Brain microvascular endothelial cell (primary cell): ENCODE measurements around the gene MYO10.

Experiments used
- DNase-seq: peaks from one replicate; pipeline ENCODE4 v3.0.0-alpha.2; 2020
- H3K27ac ChIP-seq: fragments of 250-450 bp; sonication (Bioruptor Pico); 2 replicates; pipeline ENCODE4 v1.5.1; 2020; ENCODE audit warnings: mild to moderate bottlenecking, moderate library complexity
- H3K27me3 ChIP-seq: fragments of 250-450 bp; sonication (Bioruptor Pico); replicated peaks from 2 replicates; pipeline ENCODE4 v1.5.1; 2020; ENCODE audit warnings: mild to moderate bottlenecking
- H3K36me3 ChIP-seq: fragments of 250-450 bp; sonication (Bioruptor Pico); replicated peaks from 2 replicates; pipeline ENCODE4 v1.5.1; 2020; ENCODE audit warnings: mild to moderate bottlenecking
- H3K4me3 ChIP-seq: 2 replicates; pipeline ENCODE4 v1.5.1; 2011; ENCODE audit warnings: low read depth, mild to moderate bottlenecking, control low read depth, low read length, moderate library complexity
- in situ Hi-C: cut with HindIII; loops from 2 replicates; pipeline ENCODE4 v1.10.0; 2017; ENCODE audit warnings: low sequenced_read_pairs, low pct_ligation_motif_present
- TF ChIP-seq, protein P1 (sequence below): IDR thresholded peaks from 2 replicates; pipeline ENCODE4 v1.5.1; 2011; ENCODE audit warnings: low read depth, mild to moderate bottlenecking, moderate library complexity, low read length, control low read depth, inconsistent platforms; ENCODE audit errors: missing control alignments

MYO10 gene

DNA sequence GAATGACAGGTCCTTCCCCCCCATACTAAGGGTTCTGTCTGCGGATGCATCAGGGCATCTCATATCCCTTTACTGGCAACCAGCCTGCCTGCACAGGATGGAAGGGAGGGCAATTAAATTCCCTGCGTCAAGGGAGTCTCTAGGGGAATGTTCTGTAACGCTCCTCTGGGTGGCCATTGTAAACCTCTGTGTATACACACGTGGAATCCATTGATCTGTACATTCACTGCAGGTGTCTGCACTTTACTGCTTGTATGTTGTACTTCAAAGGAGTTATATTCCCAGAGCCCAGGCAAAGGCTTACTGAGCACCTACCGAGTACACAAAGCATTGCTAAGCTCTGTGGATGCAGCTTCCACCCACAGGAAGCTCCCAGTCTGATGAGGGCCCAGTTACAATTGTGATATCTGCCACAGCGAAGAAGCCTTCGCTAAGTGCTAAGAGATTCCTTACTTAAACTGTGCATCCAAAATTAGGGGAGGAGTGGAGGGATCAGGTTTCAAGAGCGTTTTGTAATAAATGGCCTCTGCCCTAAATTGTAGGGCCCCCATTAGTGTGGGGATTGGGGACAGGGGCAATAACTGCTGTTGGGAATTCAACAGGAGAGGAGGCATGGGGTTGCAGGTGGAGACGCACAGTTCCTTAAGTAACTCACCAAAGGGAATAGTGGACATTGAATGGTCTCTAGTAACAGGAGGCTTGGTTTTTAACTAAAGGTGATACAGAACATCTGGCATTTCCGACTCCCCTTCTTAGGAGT lies 317.8 kb downstream of the MYO10 start:
- no peak overlapping the region for H3K27ac ChIP-seq
- in situ Hi-C loops: no loop called here

DNA sequence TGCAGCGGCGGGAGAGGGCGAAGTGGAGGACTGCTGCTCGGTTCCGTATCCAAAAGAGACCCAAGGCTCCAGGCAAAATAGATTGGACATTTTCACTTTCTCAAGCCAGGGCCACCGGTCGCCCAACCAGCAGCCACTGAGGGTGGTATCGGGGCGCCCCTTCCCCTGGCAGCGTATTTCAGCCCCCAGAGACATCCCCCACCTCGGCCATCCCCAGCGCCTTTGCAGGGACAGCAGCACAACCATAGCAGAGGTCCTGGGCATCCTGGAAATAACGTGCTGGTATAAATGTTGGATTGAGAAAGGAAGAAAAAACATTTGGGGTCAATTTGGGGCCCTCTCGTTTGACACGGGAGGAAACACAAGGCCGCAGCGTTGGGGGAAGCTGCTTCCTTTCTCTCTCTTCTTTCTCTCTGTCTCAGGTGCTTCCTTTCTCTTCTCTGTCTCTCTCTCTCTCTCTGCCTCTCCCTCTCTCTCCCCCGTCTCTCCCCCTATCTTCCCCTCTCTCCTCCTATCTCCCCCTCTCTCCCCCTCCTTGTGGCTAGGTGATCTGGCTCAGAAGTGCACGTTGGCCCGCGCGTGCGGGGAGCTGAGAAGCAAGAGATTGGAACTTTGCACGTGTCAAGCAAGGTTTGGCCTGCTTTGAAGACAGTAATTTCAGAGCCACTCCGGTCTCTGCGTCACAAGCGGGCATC lies 318.7 kb downstream of the MYO10 start:
- no peaks in the 10 kb centered on the region for H3K36me3 ChIP-seq
- TF ChIP-seq, protein P1, sequence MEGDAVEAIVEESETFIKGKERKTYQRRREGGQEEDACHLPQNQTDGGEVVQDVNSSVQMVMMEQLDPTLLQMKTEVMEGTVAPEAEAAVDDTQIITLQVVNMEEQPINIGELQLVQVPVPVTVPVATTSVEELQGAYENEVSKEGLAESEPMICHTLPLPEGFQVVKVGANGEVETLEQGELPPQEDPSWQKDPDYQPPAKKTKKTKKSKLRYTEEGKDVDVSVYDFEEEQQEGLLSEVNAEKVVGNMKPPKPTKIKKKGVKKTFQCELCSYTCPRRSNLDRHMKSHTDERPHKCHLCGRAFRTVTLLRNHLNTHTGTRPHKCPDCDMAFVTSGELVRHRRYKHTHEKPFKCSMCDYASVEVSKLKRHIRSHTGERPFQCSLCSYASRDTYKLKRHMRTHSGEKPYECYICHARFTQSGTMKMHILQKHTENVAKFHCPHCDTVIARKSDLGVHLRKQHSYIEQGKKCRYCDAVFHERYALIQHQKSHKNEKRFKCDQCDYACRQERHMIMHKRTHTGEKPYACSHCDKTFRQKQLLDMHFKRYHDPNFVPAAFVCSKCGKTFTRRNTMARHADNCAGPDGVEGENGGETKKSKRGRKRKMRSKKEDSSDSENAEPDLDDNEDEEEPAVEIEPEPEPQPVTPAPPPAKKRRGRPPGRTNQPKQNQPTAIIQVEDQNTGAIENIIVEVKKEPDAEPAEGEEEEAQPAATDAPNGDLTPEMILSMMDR: no peak
- no peak for DNase-seq
- peaks cover 32% of the 10 kb centered on the region for H3K27me3 ChIP-seq
- peak overlapping the region; percentile 51 for H3K4me3 ChIP-seq
- H3K27ac ChIP-seq: no peak overlapping the region
- in situ Hi-C loops: no loop called here

More for the DNA sequence above, 317.8 kb downstream of the MYO10 start:
- H3K4me3 ChIP-seq: no peak overlapping the region
- H3K36me3 ChIP-seq: no peaks in the 10 kb centered on the region
- TF ChIP-seq, protein P1: no peak
- peaks cover 30% of the 10 kb centered on the region for H3K27me3 ChIP-seq
- no peak for DNase-seq

DNA sequence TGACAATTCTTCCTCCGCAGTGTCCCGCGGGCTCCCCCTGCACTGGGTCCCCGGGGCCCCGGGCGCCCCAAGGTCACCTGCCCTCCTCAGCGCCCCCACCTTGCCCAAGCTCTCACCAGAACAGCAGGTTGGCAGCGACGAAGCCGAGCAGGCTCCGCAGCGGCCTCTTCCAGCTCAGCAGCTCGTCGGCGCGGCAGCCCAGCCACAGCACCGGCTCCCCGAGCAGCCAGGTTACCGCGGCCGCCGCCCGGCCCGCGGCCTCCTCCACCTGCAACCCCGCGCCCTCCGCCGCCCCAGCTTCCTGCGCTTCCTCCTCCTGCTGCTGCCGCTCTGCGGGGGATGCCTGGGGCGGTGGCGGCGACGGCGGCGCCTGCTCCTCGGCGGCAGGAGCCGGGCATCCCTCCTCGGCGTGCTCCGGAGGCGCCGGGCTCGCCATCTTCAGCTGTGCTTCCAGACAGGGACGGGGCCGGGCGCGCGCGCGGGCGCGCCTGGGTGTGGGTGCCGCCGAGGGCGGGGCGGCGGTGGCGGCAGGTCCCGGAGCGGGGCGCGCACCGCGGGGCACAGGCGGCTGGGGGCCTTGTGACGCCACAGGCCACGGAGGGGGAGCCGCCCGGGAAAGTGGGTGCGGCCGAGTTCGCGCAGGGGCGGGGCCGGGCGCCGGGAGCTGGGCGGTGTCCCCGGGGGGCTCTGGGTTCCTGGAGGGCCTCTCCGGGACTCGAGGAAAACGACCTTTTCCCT lies 319.4 kb downstream of the MYO10 start, which contains the start of gene RETREG1:
Gene RETREG1 (minus strand): TSS at position 462 of the 738 bp plus-strand sequence. CDS start 26 bp downstream, at position 436.
- TF ChIP-seq, protein P1: no peak
- Histone ChIP-seq H3K27ac (no peak within 1 kb of the TSS), H3K36me3 (no peaks in the 10 kb centered on the region), H3K27me3 (peaks cover 32% of the 10 kb centered on the region), H3K4me3 (peak within 1 kb of the TSS; percentile 51)
- DNase-seq: no peak
- in situ Hi-C loops: no loop called here

DNA sequence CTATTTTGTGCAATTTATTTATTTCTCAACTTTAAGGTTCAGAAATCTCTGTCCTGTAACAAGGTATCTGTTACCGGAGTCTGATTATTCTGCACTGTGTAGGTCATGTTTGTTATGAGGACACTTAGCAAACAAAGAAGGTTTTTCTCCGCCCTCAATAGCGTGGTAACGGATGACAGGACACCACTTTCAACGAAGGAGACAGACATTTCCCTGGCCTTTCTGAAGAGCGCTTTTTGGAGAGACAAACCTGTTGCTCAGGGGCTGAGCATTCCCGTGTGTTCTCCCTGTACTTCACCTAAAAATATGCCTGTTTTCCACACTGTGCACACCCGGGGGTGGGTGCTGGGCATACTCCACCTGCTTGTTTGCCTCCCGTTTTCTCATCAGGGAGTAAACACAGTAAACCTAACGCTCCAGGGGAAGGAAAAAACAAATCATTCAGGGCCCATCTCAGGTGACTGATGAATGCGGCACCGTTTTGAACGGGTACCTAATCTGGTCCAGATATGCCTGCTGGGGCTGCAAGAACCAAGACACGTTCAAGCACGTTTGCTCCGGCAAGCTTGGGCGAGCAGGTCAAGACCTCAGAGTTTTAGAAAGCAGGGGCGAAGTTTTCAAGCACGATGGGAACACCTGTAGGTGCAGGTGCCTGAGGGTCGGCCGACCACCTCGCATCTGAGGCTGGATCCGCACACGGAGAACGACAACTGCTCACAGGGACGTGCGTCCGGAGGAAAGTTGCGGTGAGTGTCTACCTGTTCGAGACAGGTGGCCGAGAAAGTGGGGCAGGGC lies 320.1 kb downstream of the MYO10 start:
- no peaks in the 10 kb centered on the region for H3K36me3 ChIP-seq
- TF ChIP-seq, protein P1: no peak
- H3K27ac ChIP-seq: no peak overlapping the region
- in situ Hi-C loops: no loop called here
- no peak for DNase-seq
- peaks cover 32% of the 10 kb centered on the region for H3K27me3 ChIP-seq
- H3K4me3 ChIP-seq: peak overlapping the region; percentile 51

DNA sequence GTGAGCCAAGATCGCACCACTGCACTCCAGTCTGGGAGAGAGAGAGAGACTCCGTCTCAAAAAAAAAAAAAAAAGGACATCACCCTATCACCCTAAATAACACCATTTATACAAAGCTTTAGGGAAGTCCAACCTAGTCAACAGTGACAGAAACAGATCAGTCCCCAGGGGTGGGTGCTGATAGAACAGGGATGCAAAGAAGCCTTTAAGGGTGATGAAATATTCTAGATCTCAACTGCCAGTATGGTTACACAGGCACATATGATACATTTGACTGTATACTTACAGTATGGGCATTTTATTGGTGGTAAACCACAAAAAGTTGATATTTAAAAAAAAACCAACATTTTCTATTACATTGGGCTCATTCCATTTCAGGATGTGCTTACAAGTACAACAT lies 324.1 kb downstream of the MYO10 start:
- H3K27ac ChIP-seq: no peak overlapping the region
- no peak overlapping the region for H3K4me3 ChIP-seq
- no peaks in the 10 kb centered on the region for H3K36me3 ChIP-seq
- TF ChIP-seq, protein P1: no peak
- no peak for DNase-seq
- in situ Hi-C loops: no loop called here
- H3K27me3 ChIP-seq: peaks cover 18% of the 10 kb centered on the region
